HT1080 (cell line): ENCODE results near the gene DPP6. TPM values are rescaled to one million over a fixed set of nuclear protein-coding genes. Genes with fewer than 3 reads are reported as not detected.
"Not testable (repeated sequence)": the region's sequence is repeated elsewhere in the genome, so short reads cannot be mapped to it uniquely, and the experiment has no call there.

ENCODE experiments used
- DNase-seq: peaks from one replicate; pipeline ENCODE4 v3.0.0-alpha.2; 2015; ENCODE audit warnings: low read depth
- total RNA-seq: library from RNA; depleted of rRNA; stranded (reverse); fragments of >200 nt; shearing (Covaris generic); gene quantifications from 2 replicates; pipeline ENCODE4 v1.2.3, GENCODE V29; 2014

Gene DPP6
- total RNA-seq, 1 experiment from 2014 or later = not detected

DNA sequence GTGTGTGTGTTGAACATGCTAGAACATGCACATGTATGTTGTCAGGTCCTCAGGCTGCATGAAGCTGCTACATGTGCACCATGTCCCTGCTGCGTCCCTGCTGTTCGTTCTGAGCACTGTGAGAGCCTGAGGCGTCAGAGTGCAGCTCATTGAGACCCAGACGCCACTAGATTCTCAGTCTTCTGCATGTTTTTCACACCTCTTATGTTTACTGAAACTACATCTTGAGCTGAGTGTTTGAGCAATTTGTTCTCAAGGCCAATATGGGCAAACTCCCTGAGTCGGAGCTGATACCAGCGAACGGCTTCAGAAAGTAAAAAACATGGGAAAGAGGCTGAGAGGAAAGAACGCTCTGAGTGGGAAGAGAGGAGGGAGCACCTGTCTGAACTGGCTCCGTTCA lies 600.4 kb downstream of the DPP6 start:
- DNase-seq = no peak

- no peak for DNase-seq
Observed at GRCh38 chr7:154653281-154653680, 601.1 kb downstream of the DPP6 start.

DNA sequence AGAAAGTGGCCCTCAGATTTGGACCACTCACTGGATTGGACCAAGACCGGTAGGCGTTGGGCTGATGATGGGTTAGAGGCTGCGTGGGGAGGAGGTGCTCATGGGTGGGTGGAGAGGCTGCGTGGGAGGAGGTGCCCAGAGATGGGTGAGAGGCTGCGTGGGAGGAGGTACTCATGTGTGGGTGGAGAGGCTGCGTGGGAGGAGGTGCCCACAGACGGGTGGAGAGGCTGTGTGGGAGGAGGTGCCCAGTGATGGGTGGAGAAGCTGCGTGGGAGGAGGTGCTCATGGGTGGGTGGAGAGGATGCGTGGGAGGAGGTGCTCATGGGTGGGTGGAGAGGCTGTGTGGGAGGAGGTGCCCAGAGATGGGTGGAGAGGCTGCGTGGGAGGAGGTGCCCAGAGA lies 604.4 kb downstream of the DPP6 start:
- no peak for DNase-seq

GRCh38 chr7:154666768-154667167 lies 614.6 kb downstream of the DPP6 start:
- DNase-seq = no peak

DNA sequence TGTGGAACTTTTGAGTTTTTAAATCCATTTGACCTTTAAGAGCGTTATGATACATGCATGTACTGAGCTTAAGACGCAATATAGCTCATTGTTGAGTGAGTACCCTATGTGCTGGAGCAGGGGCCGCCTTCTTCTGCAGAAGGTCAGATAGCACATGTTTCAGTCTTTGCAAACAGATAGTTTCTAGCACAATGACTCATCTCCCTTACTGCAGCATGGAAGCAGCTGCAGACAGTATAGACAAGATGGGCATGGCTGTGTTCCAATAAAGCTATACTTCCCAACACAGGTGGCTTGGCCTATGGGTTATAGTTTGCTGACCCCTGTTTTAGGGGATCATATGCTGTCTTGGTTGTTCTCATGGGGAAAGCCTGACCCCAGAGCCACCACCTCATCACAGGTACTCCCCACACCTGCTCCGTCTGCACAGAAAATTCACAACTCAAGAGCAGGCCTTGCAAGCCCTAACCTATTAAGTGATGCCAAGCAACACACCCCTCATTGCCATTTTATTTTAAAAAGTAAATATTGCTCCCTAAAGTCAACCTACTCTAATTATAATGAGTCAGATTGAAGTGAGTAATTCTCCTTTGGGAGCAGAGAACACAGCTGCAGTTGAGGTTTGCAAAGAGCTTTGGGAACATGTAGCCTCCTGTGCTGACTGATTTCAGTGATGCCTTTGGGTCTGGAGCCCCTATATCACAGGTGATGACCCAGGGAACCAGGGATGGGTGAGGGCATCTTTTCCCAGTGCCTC lies 620.6 kb downstream of the DPP6 start:
- DNase-seq = peak; percentile 51

- no peak for DNase-seq
Observed at GRCh38 chr7:154674191-154674590, 622.0 kb downstream of the DPP6 start.

- no peak for DNase-seq
Observed at GRCh38 chr7:154675560-154675959, 623.4 kb downstream of the DPP6 start.

GRCh38 chr7:154676033-154676421 lies 623.8 kb downstream of the DPP6 start:
- not testable (repeated sequence) for DNase-seq

GRCh38 chr7:154676422-154677073 lies 624.4 kb downstream of the DPP6 start:
- DNase-seq = peak; percentile 34

DNA sequence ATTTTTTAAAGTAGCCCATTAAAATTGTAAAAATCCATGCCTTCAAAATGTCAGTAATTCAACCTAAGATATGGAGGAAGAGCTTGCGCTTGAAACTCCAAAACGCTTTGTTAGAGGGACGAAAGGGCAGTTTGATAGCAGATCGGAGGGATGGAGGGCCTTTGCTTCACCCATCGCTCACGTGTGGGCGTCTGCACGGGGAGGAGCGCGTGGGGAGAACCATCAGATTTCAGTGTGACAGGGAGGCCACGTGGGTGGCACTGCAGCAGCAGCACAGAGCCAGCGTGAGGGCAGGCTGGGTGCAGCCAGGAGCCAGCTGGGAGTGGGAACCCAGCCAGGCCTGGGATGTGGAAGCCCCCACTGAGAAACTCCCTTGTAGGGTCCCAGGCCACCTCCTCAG lies 625.3 kb downstream of the DPP6 start:
- no peak for DNase-seq

- not testable (repeated sequence) for DNase-seq
Observed at GRCh38 chr7:154678001-154678550, 625.9 kb downstream of the DPP6 start.

GRCh38 chr7:154679379-154680053 lies 627.3 kb downstream of the DPP6 start:
- no peak for DNase-seq

GRCh38 chr7:154680894-154681659 lies 628.9 kb downstream of the DPP6 start:
- DNase-seq = no peak

DNA sequence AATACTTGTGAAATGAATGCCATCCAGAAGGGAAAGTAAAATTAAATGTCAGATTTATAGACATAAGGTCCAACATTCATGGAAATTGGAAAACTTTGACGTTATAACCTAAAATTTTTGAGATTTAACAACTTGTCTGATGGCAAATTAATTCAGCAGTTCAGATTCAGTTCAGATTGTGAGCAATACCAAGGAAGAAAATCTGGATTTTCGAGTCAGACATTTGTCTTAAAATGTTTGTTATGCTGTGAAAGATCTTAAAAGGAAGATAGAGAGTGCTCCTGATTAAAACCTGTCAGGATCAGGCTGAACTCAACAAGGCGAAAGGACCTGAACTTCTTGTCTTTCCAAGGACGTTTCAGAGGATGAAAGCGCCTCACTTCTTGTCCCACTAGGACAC lies 629.8 kb downstream of the DPP6 start:
- no peak for DNase-seq

DNA sequence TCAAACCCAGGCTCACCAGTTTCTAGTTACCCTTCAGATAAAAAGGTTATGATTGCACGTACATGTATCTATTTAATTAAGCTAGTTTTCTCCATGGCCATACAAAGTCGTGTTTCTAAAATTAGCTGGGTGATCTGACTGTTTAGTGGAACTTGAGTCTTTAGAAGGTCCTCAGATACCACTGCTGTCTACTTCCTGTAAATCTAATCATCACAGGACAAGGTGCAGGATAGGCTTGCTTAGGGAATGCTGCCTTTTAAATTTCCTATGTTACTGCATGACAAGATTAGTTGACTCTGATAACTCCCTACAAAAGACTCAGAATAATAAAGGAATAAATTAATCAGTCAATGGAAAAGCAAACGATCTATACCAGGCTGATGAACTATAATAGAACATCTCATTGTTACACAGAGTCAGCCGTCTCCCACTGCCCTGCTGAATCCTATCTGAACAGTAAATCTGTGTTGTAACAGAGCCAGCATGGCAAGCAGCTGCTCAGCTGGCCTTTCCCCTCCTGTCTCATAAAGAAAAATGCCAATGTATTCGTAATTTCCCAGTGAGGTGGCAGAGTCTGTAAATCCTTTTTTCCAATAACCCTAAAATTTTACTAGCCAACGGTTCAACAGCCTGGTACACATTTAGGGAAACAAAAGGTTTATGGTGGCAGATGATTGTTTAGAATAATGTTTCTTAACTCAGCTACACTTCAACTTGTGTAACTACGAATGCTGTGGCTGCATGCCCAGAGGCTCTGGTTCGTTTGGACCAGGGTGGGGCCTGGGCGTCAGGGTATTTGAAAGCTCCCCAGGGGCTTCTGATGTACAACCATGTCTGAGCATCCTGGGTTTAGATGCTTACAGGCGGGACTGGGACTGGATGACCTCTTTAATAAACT lies 632.7 kb downstream of the DPP6 start:
- DNase-seq = no peak

- DNase-seq = no peak
Observed at GRCh38 chr7:154685564-154685901, 633.3 kb downstream of the DPP6 start.

DNA sequence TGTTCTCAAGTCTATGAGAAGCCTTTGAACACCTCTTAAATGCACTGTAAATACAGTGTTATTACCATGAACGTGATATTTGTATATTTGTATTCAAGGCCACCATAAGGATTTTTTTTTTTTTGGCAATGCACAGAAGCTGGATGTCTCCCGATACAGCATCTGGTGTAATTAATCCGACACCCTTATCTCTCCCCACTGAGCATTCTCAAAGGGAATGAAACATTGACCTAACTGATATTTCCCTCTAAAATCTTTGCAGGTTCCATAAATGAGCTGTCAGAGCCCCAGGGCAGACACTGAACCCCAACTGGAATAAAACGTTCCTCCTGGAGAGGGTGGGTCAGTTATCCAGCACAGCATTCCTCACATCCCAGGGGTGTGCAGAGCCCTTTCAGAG lies 634.1 kb downstream of the DPP6 start:
- DNase-seq = no peak

- DNase-seq = no peak
Observed at GRCh38 chr7:154688952-154689351, 636.8 kb downstream of the DPP6 start.

- DNase-seq = no peak
Observed at GRCh38 chr7:154690411-154690810, 638.2 kb downstream of the DPP6 start.

DNA sequence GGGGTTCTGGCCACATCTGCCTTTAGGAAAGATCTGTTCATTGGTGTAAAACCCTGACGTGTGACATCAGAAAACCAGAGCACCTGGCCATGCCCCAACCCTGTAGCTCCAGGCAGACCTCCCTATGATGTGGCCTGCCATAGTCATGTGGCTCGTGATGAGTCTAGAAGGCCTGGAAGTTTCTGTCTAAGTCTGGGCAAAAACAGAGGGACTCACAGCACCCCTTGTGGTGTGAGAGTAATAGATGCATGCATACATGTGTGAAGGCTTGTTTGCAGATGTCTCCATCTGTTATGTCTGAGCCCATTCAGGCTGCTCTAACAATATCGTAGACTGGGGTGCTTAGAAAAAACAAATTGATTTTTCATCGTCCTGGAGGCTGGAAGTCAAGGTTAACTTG lies 641.5 kb downstream of the DPP6 start:
- DNase-seq = no peak

DNA sequence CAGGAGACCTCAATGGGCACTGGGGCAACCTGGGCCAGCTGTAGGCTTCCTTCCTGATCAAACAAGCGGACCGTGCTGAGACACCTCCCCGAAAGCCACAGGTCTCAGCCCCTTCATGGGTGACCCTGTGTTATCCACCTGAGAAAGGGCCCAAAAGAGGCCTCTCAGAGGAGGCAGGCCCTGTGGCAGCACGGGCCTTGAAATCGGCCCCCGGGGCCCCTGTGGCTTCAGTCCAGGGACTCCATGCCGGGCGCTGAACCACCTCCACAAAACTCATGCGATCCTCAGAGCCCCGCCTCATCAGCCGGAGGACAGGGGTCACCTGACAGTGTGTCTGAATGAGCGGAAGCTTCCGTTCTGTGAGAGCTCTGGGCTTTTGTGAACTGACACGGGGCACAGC lies 643.6 kb downstream of the DPP6 start:
- DNase-seq = no peak
